ENCODE measurements around the gene NYAP1.
"Not testable (repeated sequence)": the region's sequence is repeated elsewhere in the genome, so short reads cannot be mapped to it uniquely, and the experiment has no call there.

The NYAP1 gene

DNA sequence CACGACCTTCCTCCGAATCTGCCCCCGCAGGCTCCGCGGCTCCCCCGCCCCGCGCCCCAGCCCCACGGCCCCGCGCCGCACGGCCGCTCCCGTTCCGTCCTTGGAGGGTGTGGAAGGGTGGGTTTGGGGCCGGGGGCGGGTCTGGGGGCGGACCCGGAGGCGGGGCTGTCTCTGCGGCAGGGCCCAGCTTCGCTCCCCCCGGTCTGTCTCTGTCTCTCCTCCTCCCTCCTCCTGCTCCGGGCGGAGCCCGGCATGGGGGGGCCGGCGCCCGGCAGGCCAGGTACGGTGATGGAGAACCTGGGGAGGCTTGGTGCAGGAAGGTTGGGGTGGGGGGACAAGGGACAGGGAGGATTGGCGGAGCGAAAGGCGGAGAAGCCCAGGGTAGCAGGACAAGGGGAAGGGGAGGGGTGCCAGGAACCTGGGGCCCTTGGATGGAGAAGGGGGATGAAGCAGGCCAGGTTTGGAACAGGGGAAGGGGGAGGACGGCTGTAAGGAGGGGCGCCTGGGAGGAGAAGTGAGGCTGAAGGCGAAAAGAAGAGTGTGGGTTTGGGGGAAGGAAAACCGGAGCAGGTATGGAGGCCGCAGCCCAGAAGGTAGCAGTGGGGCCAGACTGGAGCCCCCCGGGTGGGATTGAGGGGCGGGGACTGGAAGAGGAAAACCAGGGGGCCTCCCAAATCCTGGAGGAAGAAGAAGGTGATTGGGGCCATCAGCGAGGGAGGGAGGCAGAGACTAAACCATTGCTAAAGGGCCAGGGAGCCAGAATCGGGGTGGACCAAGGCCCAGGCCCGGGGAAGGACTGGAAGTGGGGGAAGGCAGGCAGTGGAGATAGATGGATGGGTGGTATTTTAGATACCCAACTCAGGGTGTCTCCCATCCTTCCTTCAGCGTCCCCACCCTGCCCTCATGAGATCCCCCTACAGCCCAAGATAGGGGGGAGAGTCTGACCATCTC, at the start of gene NYAP1:
NYAP1 (plus strand) TSS at position 206 of the 951 bp plus-strand sequence. CDS start 1,385 bp downstream, outside the sequence.
- no peak for DNase-seq

DNA sequence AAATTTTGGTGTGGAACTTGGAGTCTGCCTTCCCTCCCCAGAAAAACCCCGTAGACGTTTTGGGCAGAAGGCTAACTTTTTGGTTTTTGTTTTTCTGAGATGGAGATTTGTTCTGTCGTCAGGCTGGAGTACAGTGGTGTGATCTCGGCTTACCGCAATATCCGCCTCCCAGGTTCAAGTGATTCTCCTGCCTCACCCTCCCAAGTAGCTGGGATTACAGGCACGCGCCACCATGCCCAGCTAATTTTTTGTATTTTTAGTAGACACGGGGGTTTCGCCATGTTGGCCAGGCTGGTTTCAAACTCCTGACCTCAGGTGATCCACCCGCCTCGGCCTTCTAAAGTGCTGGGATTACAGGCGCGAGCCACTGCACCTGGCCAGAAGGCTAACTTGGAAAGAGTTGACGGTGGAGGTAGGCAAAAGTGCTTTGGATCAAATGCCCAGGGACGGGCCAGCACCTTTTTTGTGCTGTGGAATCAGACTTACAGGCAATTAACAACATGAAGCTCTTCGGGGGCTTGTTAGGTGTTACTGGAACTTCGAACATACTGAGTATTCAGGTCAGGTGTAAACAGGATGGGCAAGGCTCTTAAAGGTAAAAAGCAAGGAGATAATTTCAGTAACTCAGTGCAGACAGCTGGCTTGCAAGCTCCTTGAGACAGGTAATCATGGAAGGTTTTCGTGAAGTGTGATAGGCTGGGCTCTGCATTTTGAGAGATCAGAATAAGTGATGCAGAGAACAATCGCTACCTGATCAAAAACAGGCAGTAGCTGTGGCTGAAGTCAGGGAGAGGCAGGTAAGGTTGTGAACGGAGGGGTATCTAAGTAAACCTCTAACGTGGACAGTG, 49.2 kb upstream of the NYAP1 start:
- DNase-seq, result no peak

DNA sequence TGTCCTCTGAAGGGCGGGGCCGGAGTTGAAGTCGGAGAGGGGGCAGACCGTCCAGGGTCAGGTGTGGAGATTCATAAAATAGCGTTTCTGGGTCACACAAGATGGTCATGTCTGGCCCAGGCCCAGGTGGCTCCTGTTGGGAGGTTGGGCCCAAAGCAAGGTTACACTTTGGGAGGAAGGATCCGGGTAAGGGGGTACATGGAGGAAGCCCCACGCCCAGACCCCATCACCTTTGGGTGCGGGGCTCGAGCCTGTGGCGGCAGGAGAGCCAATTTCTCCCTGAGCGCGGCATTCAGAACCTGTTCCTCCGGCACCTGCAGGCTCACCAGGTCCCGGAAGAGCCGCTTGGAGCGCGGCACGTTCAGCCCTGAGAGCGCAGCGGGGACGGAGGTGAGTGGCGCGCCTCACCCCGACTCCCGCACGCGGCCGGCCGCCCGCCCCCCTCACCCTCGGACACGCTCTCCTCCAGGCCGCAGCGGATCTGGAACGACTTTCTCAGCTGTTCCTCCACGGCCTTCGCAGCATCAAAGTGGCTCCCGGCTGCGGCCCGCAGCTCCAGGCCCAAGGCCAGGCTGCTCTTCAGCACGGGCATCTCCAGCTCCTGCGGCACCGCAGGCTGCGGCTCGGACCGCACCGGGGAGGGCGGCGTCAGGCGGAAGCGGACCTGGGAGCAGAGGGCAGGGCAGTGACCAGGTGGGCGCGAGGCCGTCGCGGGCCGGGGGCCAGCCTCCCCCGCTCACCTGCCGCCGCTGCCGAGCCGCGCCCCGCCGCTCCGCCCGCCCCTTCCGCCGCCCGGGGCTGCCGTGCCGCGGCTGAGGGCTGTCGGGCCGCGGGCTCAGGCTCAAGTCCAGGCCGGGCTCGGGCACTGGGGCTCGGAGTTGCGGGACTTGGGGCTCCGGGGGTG, 48.1 kb upstream of the NYAP1 start:
- no peak for DNase-seq

DNA sequence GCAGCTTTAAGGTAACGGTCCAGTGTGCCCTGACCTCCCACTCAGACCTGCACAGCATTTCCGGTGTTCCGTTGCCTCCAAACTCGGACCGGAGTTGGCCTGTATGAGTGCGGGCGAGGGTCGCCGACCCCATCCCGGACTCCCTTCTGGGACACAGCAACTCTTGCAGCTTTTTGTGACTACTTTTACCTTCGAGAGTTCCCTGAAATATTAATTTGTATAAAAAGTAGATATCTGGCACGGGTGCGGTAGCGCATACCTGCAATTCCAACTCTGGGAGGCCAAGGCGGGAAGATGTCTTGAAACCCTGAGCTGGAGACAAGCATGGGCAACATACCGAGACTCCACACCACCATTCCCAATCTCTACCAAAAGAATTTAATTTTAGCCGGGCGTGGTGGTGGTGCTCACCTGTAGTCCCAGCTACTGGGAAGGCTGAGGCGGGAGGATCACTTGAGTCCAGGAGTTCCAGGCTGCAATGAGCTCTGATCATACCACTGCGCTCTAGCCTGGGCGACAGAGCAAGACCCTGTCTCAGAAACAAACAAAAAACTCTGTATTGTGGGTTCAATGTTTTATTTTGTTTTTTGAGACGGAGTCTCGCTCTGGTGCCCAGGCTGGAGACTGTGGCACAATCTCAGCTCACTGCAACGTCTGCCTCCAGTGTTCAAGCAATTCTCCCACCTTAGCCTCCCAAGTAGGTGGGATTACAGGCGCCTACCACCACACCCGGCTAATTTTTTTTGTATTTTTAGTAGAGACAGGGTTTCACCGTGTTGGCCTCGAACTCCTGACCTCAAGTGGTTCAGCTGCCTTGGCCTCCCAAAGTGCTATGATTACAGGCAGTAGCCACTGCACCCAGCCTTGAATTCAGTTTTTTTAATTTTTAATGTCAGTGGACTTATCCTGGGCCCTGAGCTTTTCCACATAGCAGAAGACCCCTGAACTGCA, 46.3 kb upstream of the NYAP1 start:
- no peak for DNase-seq

DNA sequence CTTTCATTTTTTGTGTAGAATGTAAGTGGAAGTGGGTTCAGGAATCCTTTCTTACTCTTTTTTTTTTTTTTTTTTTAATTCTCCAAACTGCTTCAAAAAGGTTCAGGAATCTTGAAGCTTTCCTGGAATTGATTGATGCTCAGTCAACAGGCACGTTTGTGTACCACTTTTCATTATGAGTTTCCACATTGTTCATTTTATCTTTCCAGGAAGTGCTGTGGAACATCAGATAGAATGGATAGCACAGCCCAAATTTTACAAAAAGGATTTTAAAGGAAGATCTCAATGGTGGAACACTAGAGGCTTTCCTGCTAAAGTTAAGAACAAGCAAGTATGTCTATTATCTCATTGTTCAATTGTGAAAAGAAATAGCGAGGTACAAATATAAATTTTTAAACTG, 45.6 kb upstream of the NYAP1 start:
- no peak for DNase-seq

DNA sequence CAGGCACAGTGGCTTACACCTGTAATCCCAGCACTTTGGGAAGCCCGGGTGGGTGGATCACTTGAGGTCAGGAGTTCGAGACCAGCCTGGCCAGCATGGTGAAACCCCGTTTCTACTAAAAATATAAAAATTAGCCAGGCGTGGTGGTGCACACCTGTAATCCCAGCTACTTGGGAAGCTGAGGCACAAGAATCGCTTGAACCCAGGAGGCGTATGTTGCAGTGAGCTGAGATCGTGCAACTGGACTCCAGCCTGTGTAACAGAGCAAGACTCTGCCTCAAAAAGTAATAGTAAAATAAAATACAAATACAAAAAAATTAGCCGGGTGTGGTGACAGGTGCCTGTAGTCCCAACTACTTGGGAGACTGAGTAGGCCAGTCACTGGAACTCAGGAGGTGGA, 45.0 kb upstream of the NYAP1 start:
- DNase-seq, result not testable (repeated sequence)

DNA sequence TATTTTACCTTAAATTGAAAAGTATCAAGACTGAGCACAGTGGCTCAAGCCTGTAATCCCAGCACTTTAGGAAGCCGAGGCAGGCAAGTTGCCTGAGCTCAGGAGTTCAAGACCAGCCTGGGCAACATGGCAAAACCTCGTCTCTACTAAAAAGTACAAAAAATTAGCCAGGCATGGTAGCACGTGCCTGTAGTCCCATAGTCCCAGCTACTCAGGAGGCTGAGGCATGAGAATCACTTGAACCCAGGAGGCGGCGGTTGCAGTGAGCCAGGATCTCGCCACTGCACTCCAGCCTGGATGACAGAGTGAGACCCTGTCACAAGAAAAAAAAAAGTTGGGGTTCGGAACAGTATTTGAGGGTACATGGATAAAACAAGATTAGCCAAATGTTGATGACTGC, 44.5 kb upstream of the NYAP1 start:
- DNase-seq, result not testable (repeated sequence)

DNA sequence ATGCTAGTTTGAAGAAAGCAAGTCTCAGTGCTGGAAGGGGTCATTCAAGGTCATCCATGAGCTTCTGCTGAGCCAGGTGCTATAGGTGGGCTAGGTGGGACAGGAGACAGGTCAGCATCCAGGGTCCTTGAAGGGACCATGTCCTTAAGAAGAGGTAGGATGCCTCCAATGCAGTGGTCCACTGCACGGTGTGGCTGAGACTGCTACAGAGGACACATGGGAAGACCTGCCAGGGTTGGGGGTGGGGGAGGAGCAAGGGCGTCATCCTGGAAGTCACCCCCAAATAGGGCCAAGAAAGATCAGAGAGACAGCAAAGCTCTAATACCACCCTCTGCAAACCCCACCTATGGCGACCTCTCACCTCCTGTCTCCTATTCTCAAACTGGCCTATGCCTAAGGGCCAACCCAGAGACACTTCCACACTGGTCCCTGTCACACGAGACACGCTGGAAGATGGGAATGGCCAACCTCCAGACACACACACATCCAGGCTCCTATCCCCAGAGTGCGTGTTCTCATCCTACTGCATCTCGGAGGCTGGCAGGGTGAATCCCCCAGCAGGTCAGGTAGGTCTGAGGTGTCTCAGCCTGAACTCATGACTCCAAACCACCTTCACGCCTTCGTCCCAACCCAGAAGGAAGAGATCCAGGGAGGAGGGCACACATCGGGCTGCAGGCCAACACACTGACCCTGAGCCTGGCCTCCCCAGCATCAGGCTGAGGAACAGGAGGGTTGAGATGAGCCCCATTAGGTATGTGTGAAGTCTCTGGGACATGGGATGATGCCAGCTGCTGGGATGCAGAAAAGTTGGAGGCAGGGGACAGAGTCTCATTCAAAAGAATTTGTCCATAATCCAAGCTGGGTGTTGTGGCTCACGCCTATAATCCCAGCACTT, 41.8 kb upstream of the NYAP1 start:
- DNase-seq, result no peak

DNA sequence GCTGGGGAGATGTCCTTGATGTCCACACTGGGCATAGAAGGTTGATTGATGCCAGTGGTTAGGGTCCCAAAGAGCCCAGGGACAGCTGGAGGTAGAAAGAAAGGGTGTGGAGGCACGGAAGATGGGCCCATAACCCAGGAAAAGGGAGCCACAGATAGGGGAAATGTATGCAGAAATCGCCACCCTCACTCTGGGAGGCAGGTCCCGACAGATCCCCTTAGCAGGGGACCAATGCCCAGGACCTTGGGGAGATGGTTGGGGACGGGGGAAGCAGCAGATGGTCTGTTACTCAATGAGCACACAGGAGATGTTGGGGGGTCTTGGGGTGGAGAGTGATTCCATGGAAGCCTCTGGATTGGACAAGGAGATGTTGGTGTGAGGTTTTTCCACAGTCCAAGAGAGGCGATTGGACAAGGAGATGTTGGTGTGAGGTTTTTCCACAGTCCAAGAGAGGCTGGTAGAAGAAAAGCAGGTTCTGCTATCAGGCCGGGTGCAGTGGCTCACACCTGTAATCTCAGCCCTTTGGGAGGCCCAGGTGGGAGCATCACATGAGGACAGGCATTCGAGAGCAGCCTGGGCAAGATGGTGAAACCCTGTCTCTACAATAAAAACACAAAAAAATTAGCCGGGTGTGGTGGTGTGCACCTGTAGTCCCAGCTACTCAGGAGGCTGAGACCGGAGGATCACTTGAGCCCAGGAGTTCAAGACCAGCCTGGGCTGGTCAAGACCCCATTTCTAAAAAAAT, 40.5 kb upstream of the NYAP1 start:
- DNase-seq, result no peak

DNA sequence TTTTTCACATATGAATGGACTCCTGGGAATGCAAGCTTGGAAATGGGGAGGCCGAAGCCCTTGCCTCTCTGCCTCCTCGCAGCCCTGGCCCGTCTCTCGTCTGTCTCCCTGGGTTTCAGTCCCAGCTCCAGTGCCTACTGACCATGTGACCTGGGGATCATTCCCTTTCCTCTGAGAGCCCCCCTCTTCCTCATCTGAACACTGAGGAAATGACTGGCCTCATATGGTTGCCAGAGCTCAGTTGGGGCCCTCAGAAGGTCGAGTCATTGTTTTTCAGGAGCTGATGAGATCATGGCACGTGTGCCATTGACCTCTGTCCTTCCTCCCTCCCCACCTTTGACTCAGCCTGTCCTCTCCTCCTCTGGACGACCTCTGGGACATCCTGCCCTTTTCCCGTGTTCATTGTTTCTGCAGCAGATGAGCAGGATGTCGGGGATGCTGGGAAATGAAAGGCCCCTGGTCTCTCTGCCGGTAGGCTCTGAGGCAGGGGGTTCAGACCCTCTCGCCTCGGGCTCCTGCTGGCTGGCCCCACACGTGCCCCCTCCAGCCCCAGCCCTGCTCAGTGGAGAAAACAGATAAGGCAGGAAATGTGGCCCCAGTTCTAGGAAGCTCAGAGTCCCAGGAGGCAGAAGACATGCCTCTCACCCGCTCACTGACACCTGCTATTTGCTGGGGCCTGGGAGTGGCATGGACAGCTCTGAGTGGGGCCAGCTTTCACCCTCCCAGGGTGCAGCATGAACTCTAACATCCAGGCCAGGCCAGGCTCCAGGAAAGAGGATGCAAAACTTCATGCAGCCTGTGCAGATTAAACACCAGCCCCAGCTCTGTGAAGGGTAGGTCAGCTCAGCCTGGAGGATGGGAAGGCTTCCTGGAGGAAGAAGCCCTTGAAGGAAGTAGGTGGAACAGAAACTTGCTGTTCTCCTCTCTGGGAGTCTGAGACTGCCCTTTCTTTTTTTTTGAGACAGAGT, 39.1 kb upstream of the NYAP1 start:
- no peak for DNase-seq

DNA sequence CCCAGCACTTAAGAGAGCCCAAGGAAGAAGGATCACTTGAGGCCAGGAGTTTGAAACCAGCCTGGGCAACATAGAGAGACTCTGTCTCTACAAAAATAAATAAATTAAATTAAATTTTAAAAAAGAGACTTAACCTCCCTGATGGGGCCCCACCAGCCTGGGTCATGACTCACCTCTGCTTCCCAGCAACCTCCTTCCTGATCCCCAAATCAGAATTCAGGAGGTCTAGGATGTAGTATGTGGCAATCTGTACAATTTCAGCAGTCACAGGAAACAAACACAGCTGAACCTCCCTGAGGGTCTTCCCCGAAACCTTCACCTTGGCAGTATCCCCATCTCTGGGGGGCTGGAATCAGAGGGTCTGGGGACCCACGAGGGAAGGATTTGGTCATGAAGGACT, 37.7 kb upstream of the NYAP1 start:
- no peak for DNase-seq

DNA sequence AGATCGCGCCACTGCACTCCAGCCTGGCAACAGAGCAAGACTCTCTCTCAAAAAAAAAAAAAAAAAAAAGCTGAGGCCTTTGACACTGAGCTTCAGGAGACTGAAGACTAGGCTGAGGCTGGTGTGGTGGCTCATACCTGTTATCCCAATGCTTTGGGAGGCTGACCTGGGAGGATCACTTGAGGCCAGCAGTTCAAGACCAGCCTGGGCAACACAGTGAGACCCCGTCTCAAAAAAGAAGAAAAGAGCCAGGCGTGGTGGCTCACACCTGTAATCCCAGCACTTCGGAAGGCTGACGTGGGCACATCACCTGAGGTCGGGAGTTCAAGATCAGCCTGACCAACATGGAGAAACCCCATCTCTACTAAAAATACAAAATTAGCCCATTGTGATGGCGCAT, 36.4 kb upstream of the NYAP1 start:
- not testable (repeated sequence) for DNase-seq

DNA sequence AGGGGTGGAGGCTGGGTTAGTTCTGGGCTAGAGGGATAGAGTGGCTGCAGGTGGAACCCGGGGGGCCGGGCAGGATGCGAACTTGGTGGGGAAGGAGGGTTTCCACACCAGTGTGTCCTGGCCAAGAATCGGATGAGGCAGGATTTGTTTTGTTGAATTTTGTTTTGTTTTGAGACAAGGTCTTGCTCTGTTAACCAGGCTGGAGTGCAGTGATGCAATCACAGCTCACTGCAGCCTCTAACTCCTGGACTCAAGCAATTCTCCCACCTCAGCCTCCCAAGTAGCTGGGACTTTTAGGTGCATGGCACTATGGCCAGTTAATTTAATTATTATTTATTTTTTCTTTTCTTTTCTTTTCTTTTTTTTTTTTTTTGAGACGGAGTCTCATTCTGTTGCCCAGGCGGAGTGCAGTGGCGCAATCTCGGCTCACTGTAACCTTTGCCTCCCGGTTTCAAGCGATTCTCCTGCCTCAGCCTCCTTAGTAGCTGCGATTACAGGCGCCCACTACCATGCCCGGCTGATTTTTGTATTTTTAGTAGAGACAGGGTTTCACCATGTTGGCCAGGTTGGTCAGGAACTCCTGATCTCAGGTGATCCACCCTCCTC, 34.4 kb upstream of the NYAP1 start:
- no peak for DNase-seq

DNA sequence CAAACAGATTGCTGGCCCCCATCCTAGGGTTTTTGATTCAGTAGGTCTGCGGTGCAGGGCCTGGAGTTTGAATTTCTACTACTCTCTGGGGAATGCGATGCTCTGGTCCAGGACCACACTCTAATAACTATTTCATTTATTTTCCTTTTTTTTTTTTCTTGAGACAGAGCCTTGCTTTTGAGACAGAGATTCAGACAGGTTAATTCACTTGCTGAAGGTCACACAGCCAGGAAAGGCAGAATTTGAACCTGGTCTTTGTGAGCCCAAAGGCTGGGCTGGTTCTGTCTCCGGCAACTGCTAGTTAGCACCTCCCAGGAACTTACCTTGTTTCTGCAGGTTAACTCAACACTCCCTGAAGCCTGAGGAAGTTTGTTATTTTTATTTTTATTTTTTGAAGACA, 31.2 kb upstream of the NYAP1 start:
- DNase-seq, result no peak

DNA sequence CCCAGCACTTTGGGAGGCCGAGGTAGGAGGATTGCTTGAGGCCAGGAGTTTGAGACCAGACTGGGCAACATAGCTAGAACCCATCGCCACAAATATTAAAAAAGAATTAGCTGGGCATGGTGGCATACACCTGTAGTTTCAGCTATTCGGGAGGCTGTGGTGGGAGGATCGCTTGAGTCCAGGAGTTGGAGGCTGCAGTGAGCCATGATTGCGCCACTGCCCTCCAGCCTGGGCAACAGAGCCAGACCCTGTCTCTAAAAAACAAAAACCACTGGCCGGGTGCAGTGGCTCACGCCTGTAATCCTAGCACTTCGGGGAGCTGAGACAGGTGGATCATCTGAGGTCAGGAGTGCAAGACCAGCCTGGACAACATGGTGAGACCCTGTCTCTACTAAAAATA, 29.9 kb upstream of the NYAP1 start:
- not testable (repeated sequence) for DNase-seq

DNA sequence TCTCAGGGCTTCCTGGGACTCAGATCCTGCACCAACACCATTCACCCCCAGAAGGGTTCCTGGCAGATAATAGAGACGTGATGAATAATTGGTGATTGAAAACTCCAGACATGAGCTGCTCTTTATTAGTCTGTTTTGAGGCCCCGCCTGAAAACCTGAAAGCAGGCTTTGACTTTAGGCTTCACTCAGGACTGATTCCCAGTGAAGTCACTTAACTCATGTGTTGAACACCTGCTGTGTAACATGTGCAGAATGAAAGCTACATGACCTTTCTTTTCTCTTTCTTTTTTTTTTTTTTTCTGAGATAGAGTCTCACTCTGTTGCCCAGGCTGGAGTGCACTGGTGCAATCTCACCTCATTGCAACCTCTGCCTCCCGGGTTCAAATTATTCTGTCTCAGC, 28.5 kb upstream of the NYAP1 start:
- DNase-seq, result no peak

DNA sequence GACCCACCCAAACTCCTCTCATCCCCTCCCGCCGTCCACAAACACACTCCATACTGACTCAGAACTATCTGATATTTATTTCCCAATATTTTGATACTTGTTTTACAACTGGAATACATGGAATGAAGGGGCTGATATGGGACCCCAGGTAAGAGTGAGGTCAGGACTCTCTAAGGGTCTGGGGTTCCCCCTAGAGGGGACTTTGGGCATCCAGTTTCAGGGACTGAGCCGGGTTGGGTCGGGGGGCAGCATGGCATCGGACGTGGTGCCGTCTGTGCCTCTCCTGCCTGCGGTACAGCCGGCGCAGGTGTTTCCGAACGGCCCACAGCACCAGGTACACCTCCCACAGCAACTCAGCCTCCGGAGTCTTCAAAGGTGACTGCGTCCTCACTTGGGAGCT, 27.2 kb upstream of the NYAP1 start:
- no peak for DNase-seq

DNA sequence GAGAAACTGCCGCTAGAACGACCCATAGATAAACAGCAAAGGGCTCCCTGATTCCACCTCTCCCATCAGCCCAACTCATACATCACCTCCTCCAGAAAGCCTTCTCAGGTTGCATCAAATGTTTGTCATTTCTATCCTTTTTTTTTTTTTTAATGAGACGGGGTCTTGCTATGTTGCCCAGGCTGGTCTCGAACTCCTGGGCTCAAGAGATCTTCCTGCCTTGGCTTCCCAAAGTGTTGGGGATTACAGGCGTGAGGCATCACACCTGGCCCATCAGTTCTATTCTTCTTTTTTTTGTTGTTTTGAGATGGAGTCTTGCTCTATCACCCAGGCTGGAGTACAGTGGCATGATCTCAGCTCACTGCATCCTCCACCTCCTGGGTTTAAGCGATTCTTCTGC, 26.7 kb upstream of the NYAP1 start:
- DNase-seq, result no peak
